NCI-H2196 treated with DMSO at 0.1 percent for 48 hours (cell line): Measurements from ENCODE around the gene ACER2.
"Not testable (repeated sequence)": the region's sequence is repeated elsewhere in the genome, so short reads cannot be mapped to it uniquely, and the experiment has no call there.

ENCODE experiments used
- DNase-seq: peaks from one replicate; lab custom pipeline; 2025; ENCODE audit not compliant: unreplicated experiment; lab: John Stamatoyannopoulos, UW

The ACER2 gene

DNA sequence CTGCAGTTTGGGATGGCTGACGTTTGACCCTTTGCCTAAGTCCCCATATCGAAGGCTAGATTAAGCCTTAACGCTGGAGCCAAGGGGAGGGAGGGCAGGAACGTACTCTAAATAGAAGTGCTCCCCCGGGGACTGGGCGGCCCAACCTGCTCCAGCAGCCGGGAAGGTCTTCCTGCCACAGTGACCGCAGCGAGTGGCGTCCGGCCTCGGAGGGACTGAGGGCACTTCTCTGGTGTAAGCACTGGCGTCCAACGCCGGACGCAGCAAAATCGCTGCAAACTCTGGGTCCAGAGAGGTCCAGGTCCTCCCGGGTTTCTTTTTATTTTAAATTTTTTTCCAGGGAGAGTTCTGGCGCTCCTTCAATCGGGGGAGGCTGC lies 505 bp upstream of the ACER2 start:
- DNase-seq = no peak

DNA sequence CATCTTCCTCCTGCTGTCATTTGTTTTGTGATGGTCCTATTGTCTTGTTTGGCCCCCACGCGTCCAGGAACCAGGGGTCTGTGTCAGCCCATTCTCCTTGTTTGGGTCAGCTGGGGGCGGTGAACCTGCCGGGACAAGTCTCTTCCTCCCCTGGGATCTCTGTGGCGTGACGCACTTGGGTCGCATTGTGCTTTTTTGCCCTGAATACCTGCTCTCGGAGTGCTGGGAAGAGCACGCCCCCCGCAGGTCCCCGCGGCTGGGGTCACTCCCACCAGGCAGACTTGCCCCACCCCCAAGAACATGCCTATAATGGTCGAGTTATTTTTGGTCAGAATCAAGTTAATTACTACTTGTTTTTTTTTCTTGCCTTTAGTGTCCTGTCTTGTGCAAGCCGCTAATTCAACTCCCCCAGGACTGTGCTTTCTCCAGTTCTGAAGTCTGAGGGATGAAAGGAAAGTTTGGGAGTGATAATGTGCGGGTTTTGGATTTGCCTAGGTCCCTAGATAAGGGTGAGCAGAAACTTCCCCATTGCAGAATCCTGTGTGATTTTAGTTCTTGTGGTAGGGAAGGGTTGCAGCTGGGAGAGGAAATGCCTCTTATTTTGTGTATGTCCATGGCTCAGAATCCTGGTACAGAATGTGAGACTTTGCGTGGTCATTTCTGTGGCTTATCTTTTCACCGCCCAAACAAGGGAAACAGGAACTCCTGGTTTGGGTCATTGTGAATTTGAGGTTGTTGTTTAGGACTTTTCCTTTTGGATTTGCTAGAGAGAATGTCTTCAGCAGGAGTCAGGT lies 789 bp downstream of the ACER2 start:
- no peak for DNase-seq

DNA sequence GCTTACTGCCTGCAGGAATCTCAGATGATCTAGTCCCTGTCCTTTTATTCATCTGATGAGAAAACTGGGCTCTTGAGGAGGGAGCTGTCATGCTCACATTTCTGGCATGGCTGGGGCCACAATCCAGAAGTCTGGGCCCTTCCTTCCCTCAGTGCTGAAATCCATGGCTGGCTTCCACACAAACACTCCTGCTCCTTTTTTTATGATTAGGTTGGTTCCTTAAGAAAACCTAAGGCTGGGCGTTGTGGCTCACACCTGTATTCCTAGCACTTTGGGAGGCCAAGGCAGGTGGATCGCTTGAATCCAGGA lies 1.3 kb downstream of the ACER2 start:
- DNase-seq = no peak

DNA sequence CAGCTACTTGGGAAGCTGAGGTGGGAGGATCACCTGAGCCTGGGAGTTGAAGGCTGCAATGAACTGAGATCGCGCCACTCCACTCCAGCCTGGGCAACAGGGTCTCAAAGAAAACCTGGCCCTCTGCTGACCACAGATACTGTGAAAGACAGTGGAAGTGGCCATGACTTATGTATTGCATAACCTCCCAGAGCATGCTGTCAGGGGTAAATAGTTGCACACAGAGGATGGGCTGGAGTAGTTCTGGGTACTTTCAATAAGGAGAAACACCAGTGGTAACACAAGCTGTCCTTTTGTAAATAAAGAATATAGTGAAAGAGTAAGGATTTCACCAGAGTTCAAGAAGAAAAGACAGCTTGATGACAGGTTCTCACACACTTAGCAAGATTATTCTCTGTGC lies 1.8 kb downstream of the ACER2 start:
- DNase-seq = no peak

DNA sequence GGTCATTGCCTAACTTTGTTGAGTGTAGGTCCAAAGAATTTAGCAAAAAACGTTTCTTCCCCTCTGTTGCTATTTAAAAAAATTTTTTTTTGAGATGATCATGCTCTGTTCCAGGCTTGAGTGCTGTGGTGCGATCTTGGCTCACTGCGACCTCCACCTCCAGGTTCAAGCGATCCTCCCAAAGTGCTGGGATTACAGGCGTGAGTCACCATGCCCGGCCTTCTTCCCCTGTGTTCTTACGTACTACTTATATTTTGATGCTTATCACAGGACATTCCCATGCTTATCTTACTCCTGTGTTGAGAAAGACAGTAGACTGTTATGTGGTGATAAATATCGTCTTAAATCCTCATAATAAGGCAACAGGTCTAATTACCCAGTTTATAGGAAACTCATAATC lies 2.5 kb downstream of the ACER2 start:
- no peak for DNase-seq

DNA sequence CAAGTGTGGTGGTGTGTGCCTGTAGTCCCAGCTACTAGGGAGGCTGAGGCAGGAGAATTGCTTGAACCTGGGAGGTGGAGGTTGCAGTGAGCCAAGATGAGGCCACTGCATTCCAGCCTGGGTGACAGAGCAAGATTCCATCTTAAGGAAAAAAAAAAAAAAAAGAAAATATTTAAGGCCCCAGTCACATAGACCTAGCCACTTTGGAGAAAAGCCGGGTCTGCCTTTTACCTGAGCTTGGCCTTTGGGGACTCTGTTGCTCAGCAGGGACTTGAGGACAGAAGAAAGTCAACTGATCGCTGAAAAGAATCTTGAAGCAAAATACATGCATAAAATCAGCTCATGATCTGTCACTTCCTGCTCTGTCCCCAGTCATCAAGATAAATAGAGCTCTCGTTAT lies 4.6 kb downstream of the ACER2 start:
- not testable (repeated sequence) for DNase-seq

DNA sequence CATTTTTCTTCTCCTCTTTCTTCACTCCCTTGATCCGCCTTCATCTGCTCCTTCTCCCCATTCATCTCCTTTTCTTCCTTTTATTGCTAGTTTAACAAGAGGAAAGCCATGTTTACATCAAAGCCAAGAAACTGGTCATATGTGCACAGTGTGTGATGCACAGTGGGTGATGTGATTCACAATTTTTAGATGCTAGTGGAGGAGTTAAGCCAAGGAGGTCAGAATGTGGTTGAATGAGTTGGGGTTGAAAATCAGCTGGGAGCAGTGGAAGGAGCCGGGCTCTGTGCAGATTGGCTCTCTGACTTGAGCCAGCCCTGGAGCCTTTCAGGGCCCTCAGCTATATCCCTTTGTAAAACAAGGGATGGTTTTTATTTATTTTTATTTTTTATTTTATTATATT lies 7.3 kb downstream of the ACER2 start:
- no peak for DNase-seq

DNA sequence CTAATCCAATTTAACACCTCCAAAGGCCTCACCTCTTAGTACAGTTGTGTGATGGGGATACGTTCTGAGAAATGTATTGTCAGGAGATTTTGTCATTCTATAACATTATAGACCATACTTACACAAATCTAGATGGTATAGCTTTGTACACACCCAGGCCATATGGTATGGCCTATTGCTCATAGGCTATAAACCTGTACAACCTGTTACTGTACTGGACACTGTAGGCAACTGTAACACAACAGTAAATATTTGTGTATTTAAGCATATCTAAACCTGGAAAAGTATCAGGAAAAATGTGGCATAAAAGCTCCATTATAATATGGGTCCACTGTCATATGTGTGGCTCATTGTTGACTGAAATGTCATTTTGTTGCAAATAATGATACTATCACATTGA lies 12.1 kb downstream of the ACER2 start:
- DNase-seq = no peak

DNA sequence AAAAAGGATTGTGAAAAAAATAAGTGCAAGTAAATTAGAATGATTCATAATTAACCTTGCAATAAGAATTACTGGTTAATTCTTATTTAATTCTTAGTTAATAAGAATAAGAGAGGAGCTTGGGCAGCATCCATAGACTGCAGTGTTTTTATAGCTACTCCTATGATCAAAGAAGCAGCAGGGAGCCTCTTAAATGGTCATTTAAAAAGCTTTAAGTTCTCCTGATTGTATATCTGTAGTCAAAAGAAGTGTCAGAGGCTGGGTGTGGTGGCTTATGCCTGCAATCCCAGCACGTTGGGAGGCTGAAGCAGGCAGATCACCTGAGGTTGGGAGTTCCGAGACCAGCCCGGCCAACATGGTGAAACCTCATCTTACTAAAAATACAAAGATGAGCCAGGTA lies 14.4 kb downstream of the ACER2 start:
- no peak for DNase-seq

DNA sequence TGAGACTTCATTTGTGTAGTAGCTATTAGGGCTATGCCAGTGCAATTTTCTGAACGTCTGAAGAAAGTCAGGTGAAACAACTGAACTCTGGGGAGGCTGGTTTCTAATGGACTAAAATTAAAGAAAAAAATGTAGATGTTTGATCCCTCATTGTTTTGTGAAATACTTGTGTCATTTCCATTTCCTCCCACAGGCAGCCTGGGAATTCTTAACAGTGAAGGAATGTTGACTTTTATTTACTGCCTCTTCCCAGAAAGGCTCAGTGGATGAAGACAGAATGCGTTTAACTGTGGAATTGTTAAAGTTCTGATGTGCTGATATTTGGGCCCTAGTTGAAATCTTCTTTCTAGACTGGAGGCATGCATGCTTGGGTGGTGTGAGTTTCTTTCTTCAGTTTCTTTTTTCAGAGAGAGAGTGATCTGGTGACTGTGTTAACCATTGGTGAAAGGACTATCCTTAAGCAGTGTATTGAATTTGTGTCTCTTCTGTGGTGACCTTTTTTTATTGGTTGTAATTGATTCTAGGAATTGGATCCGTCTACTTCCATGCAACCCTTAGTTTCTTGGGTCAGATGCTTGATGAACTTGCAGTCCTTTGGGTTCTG lies 15.5 kb downstream of the ACER2 start:
- DNase-seq = no peak

DNA sequence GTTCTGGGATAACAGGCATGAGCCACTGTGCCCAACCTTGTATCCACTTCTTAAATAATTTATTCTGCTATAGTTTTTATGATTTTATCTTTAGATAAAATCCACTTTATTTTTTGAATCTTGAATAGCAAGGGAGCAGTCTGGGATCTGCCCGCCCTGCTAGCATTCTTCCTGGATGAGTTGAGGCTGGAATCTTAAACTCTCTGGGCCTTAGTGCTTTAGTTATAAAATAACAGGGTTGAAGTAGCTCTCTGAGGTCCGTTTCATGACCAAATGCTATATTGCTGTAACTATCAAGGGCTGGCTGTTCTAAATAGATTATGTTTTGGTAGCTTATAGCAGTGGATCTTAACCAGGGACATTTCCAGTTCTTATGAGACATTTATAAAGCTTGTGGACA lies 20.8 kb downstream of the ACER2 start:
- no peak for DNase-seq

DNA sequence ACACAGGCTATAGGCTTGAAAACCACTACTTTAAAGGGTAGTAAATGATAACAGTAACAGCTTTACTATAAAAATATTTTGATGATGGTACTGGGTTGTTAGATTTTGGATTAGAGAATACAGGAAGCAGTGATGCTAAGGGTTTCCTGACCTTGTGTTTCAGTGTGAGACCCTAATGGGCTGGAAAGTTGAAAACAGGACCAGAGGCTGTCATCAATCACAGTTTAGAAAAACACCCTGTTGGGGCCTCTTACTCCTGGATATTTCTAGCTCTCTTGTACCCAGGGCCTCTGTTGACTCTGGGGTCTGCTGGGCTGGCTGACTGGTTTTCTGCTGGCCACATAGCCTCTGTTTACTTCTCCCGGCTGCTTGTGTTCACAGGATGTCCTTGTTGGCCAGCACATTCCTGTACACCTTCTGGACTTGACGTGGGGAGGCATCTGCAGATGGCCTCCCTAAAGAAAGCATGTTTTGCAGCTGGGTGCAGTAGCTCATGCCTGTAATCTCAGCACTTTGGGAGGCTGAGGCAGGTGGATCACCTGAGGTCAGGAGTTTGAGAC lies 21.5 kb downstream of the ACER2 start:
- DNase-seq = no peak

DNA sequence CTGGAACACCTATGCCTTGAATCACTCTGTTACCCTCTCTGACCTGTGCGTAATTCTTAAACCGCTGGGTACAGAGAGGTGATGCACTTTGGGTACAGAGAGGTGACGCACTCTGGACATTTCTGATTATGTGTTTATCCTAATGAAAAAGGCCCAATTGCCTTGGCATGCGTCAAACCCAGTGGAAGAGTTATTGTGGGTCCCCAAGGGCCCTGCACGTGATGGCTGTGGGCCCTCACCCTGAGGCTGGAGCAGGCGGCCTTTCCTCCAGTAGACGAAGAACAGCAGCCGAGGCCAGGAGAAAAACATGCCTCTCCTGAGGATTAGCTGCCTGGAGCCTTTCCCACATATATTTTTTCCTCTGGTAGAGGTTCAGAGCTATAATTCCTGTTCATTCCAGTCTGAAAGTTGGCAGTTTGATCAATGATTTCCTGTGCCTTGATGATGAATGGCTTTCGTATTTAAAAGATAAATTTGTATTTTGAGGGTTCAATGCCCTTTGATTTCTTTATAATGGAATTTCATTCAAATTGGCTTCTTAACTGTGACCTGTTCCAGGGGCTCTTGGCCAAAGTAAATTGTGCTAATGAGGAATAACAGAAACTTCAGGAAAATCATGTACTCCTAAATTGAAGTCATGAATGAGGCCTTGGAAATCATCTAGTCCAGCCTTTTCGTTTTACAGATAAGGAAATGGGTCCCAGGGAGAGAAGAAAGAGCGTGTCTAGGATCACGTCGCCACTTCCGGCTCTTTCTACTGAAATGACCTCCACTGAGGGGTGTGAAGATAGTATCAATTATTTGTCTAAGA lies 22.8 kb downstream of the ACER2 start:
- DNase-seq = no peak

DNA sequence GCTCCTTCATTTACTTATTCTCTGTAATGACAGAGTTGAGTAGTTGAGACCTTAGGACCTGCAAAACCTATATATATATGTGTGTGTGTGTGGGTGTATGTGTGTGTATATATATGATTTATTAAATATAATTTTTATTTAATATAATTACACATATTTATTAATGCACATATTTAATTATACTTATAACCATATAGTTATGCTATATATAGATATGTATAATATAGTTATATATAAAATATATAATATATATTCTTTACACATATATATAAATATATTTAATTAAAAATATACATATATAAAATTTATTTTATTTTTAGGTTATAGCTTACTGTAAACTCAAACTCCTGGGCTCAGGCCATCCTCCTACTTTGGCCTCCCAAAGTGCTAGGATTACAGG lies 23.7 kb downstream of the ACER2 start:
- DNase-seq = no peak

DNA sequence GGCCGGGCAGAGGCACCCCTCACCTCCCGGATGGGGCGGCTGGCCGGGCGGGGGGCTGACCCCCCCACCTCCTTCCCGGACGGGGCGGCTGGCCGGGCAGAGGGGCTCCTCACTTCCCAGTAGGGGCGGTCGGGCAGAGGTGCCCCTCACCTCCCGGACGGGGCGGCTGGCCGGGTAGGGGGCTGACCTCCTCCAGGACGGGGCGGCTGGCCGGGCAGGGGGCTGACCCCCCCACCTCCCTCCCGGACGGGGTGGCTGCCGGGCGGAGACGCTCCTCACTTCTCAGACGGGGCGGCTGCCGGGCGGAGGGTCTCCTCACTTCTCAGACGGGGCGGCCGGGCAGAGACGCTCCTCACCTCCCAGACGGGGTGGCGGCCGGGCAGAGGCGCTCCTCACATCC lies 24.9 kb downstream of the ACER2 start:
- DNase-seq = not testable (repeated sequence)

DNA sequence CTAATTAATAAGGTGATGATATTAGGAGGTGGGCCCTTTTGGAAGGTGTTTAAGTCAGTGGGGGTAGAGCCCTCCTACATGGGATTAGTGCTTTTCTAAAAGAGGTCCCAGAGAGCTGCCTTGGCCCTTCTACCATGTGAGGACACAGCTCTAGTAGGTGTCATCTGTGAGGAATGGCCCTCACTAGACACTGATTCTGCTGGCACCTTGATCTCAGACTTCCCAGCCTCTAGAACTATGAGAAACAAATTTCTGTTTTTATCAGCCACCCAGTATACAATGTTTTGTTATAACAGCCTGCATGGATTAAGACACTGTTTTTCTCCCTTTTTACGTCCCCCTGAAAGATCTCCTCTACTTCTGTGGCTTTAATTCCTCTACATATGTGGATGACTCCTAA lies 31.6 kb downstream of the ACER2 start:
- no peak for DNase-seq

DNA sequence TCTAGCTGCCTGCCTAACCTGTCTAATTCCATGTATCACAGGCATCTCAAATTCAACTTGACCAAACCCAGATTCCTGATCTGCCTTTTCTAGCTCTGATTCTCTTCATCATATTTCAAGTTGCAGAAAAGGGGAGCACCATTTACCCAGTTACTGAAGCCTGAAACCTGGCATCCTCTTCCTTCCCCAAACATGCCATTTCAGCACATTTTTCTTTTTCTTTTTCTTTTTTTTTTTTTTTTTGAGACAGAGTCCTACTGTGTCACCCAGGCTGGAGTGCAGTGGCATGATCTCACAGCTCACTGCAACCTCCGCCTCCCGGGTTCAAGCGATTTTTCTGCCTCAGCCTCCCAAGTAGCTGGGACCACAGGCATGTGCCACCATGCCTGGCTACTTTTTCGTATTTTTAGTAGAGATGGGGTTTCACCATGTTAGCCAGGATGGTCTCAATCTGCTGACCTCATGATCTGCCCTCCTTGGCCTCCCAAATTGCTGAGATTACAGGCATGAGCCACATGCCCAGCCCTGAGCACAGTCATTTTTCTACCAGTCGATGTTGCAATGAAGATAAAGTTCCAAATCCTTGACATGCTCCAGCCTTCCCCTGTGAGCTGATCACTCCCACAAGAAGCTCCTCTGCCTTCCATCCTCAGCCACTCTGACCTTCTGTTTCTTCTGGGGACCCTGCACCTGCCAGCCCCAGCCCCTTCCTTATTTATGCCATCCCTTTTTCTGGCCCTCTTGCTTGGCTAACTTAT lies 32.2 kb downstream of the ACER2 start:
- no peak for DNase-seq

DNA sequence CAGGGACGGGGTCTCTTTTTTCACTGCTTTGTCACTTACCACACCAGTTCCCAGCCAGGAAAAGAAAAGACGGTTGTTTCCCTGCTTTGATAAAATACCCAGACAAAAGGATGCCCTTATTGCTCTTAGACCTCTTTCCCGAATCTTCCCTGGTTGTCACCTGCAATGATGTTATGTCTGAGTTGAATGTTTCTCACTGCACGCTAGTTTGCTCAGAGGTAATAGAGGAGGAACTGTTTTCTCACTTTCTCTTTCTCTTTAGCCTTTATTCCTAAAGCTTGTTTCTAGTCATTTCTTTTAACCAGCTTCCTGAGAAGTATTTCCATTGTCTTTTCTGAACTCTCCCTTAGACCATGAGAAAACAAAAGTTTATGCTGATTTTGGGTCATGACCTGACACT lies 32.9 kb downstream of the ACER2 start:
- DNase-seq = no peak

DNA sequence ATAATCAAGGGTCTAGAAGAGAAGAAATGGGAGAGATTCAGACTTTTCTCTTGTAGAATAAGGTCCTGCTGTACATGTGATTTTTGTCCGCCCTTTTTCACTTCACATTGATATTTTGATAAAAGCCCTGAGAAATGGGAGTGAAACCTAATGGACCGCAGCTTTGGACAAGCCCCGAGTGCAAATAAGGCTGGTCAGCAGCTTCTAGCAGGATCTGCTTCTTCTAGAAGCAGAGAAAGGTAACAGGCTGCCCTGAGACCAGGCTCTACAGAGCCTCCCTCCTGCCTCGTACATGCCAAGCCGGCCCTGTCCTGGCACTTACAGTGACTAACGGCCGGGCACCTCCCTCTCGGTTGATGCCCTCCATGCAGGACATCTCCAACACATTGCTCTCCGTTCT lies 33.4 kb downstream of the ACER2 start:
- no peak for DNase-seq

DNA sequence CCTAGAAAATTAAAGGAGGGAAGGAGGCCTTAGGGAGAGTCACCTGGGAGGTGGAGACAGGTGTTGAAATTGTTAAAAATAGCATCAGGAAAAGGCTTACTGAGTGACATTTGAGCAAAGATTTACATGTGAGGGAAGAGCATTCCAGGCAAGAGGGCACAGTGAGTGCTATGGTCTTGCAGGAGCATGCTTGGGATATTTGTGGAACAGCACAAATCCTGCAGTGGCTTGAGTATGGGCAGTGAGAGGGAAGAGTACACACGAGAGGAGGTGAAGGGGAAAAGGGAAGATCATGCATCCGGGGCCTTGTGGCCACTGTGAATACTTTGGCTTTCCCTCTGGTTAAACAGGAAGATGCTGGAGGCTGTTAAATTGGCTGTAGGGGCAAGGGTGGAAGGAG lies 36.6 kb downstream of the ACER2 start:
- no peak for DNase-seq

DNA sequence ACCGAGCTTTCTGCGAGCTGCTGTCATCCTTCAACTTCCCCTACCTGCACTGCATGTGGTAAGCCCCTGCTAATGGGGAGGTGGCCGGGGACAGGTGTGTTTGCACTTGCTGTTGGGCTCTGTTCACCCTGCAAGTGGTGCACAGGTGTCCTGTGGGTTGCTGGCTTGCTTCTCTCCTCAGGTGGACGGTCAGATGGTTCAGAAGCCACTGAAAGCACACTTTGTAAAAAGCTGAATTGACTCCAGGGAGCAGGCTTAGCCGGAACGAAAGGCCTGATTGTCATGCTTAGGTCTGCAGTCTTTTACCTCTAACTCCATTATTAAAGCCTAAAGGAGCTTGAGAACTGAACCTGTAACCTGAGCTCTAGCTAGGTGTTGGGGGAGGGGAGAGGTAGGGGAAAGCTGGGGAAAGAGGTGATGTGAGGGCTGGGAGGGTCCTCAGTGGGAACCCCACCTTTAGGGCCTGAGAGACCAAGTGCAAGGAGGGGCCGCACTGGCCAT lies 37.6 kb downstream of the ACER2 start:
- DNase-seq = no peak
